ENCODE data around the gene LBR. TPM values are rescaled to one million over a fixed set of nuclear protein-coding genes. Genes with fewer than 3 reads are reported as not detected.

LBR gene
- total RNA-seq, 3 donors from 2014 or later: 87.9 to 161 (median 123) TPM

GRCh38 chr1:225425201-225425786 is 2.5 kb downstream of the LBR start:
- DNase-seq (no peak), ATAC-seq (no peak)
- intact Hi-C loops (cut with DNase I, micrococcal nuclease): no loop called here
- no peaks in the 10 kb centered on the region for H3K9me3 ChIP-seq
- TF ChIP-seq CTCF (IDR thresholded peaks at IDR 0.05): no peak
- H3K4me1 ChIP-seq (ENCODE audit: low read depth): peaks cover 40% of the 10 kb centered on the region
- H3K4me3 ChIP-seq: no peak overlapping the region
- no peaks in the 10 kb centered on the region for H3K36me3 ChIP-seq (ENCODE audit: low read depth)

GRCh38 chr1:225424562-225425200 is 3.2 kb downstream of the LBR start:
- no peaks in the 10 kb centered on the region for H3K36me3 ChIP-seq (ENCODE audit: low read depth)
- no peaks in the 10 kb centered on the region for H3K9me3 ChIP-seq
- peaks cover 40% of the 10 kb centered on the region for H3K4me1 ChIP-seq (ENCODE audit: low read depth)
- no peak overlapping the region for H3K4me3 ChIP-seq
- TF ChIP-seq CTCF (IDR thresholded peaks at IDR 0.05): no peak
- DNase-seq: no peak
- ATAC-seq: no peak
- intact Hi-C loops (cut with DNase I, micrococcal nuclease): no loop called here

- Histone ChIP-seq H3K4me1 (ENCODE audit: low read depth) (peaks cover 47% of the 10 kb centered on the region), H3K9me3 (no peaks in the 10 kb centered on the region), H3K36me3 (ENCODE audit: low read depth) (no peaks in the 10 kb centered on the region), H3K4me3 (no peak overlapping the region)
- intact Hi-C loops (cut with DNase I, micrococcal nuclease): no loop called here
- no peak for ATAC-seq
- TF ChIP-seq CTCF (IDR thresholded peaks at IDR 0.05): no peak
- DNase-seq: no peak
Measured at GRCh38 chr1:225423518-225423855, 4.4 kb downstream of the LBR start.

GRCh38 chr1:225422795-225423517 is 4.9 kb downstream of the LBR start:
- no peaks in the 10 kb centered on the region for H3K9me3 ChIP-seq
- intact Hi-C loops (cut with DNase I, micrococcal nuclease): no loop called here
- ATAC-seq: no peak
- no peak for DNase-seq
- peaks cover 51% of the 10 kb centered on the region for H3K4me1 ChIP-seq (ENCODE audit: low read depth)
- no peak for TF ChIP-seq CTCF (IDR thresholded peaks at IDR 0.05)
- H3K36me3 ChIP-seq (ENCODE audit: low read depth): no peaks in the 10 kb centered on the region
- no peak overlapping the region for H3K4me3 ChIP-seq

- DNase-seq: no peak
- no peak for TF ChIP-seq CTCF (IDR thresholded peaks at IDR 0.05)
- Histone ChIP-seq H3K4me3 (no peak overlapping the region), H3K9me3 (no peaks in the 10 kb centered on the region), H3K4me1 (ENCODE audit: low read depth) (peaks cover 51% of the 10 kb centered on the region), H3K36me3 (ENCODE audit: low read depth) (no peaks in the 10 kb centered on the region)
- ATAC-seq: no peak
- intact Hi-C loops (cut with DNase I, micrococcal nuclease): no loop called here
Measured at GRCh38 chr1:225422031-225422605, 5.7 kb downstream of the LBR start.

Data from mucosa of descending colon (tissue), 3 donors.